Neural progenitor cell (in vitro differentiated cells): Measurements from ENCODE around the gene UBC.

Experiments
- EZH2 ChIP-seq: fragments of 200-600 bp; sonication (generic); IDR thresholded peaks from 2 replicates; pipeline ENCODE4 v1.6.1; 2017; ENCODE audit warnings: antibody characterized with exemption, mild to moderate bottlenecking, moderate library complexity
- EZH2phosphoT487 ChIP-seq: fragments of 200-600 bp; sonication (generic); IDR thresholded peaks from 2 replicates; pipeline ENCODE4 v1.6.1; 2017; ENCODE audit warnings: antibody characterized with exemption
- TF ChIP-seq, protein P1 (sequence below): fragments of 200-600 bp; sonication (generic); IDR thresholded peaks from 2 replicates; pipeline ENCODE4 v1.5.1; 2017; ENCODE audit warnings: antibody characterized with exemption, mild to moderate bottlenecking

DNA sequence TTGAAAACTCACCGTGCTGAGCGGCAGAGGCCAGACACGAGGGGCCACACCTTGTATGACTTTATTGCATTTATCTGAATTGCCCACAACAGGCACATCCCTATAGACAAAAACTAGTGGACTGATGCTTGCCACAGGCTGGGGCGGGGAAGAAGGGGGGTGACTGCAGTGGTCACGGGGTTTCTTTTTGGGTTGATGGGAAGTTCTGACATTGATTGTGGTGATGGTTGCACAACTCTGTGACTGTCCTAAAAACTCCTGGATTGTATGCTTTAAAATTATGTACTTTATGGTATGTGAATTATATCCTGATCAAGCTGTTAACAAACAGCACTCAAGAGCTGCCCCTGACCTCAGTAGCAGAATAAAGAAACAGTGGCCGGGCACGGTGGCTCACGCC is 48.8 kb upstream of the UBC start:
- TF ChIP-seq, protein P1, sequence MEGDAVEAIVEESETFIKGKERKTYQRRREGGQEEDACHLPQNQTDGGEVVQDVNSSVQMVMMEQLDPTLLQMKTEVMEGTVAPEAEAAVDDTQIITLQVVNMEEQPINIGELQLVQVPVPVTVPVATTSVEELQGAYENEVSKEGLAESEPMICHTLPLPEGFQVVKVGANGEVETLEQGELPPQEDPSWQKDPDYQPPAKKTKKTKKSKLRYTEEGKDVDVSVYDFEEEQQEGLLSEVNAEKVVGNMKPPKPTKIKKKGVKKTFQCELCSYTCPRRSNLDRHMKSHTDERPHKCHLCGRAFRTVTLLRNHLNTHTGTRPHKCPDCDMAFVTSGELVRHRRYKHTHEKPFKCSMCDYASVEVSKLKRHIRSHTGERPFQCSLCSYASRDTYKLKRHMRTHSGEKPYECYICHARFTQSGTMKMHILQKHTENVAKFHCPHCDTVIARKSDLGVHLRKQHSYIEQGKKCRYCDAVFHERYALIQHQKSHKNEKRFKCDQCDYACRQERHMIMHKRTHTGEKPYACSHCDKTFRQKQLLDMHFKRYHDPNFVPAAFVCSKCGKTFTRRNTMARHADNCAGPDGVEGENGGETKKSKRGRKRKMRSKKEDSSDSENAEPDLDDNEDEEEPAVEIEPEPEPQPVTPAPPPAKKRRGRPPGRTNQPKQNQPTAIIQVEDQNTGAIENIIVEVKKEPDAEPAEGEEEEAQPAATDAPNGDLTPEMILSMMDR = no peak
- no peak for TF ChIP-seq EZH2
- no peak for TF ChIP-seq EZH2phosphoT487
